GM23248 (cell line): Measurements from ENCODE around the gene KRI1.

Experiments
- EZH2 ChIP-seq: fragments of 200-600 bp; sonication (generic); IDR thresholded peaks from 2 replicates; pipeline ENCODE4 v1.6.1; 2018; ENCODE audit warnings: antibody characterized with exemption, mild to moderate bottlenecking; ENCODE audit not compliant: insufficient read depth, poor library complexity, severe bottlenecking
- EZH2phosphoT487 ChIP-seq: fragments of 200-600 bp; sonication (generic); IDR thresholded peaks from 2 replicates; pipeline ENCODE4 v1.6.1; 2018; ENCODE audit warnings: antibody characterized with exemption, moderate library complexity, mild to moderate bottlenecking, low read depth; ENCODE audit not compliant: insufficient read depth

GRCh38 chr19:10580979-10581631 lies 15.3 kb upstream of the KRI1 start:
- TF ChIP-seq EZH2, result no peak
- TF ChIP-seq EZH2phosphoT487, result no peak
